ENCODE results near the gene TAF1.
"Not testable (repeated sequence)": the region's sequence is repeated elsewhere in the genome, so short reads cannot be mapped to it uniquely, and the experiment has no call there.

TAF1 gene

DNA sequence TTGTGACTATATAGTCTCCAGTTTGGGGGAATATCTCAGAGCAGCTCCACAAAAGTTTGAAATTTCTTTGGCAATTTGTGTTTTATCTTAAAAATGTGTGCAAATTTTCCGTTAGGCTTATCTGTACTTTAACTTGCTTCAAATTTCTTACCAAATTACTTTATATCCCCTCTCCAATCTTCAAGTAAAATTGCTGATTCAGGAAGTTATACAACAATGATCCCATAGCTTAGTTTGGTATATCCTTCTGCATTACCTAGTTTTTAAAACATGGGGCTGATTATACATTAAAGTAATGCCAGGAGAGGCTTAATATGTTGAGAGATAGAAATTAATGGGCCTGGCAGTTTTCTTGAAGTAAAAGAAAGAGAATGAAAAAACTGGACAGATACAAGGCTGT lies 66.6 kb downstream of the TAF1 start:
- Histone ChIP-seq H3K4me3 (no peak overlapping the region), H3K27ac (no peak overlapping the region)

DNA sequence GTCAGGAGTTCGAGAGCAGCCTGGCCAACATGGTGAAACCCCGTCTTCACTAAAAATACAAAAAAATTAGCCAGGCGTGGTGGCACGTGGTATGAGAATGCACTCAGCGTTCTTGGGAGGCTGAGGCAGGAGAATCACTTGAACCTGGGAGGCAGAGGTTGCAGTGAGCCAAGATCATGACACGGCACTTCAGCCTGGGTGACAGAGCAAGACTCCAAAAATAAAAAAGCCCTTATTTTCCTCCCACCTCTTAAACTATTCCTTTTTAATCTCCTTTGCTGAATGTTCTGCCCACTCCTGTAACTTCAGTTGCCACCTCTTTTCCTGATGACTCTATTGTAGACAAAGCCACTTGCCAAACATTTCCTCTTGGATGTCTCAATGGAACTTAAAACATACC lies 72.6 kb downstream of the TAF1 start:
- no peak overlapping the region for H3K27ac ChIP-seq

DNA sequence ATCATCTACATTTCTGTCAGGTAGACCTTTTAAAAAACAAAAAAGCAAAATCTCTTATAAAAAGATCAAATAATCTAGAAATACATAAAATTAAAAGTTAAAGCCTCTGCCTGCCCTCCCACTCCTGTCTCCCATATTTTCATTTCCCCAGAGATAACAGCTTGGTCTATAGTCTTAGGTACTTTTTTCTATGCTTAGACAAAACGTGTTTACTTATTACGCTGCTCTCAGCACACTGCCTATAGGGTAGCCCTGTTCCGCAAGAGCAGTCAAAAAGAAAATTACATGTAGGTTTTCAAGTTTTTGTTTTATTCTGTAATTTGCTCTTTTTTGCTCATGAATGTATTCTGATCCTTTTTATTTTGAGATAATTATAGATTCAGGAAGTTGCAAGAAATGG lies 73.3 kb downstream of the TAF1 start:
- Histone ChIP-seq H3K4me3 (no peak overlapping the region), H3K27ac (no peak overlapping the region)

More for the DNA sequence above, 72.6 kb downstream of the TAF1 start:
- no peak overlapping the region for H3K4me3 ChIP-seq

DNA sequence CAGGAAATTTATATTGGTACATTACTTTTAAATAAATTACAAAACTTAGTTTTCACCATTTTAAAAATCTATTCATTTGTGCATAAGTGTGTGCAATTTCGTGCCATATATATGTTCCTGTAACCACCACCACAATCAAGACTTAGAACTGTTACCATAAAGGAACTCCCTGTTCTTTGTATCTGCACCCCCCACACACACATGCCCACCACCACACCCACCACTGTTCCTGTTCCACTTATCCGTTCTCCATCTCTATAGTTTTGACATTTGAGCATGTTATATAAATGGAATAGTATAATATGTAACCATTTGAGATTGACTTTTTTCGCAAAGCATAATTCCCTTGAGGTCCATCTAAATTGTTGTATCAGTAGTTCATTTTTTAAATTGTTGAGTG lies 73.7 kb downstream of the TAF1 start:
- no peak overlapping the region for H3K4me3 ChIP-seq
- H3K27ac ChIP-seq: no peak overlapping the region

DNA sequence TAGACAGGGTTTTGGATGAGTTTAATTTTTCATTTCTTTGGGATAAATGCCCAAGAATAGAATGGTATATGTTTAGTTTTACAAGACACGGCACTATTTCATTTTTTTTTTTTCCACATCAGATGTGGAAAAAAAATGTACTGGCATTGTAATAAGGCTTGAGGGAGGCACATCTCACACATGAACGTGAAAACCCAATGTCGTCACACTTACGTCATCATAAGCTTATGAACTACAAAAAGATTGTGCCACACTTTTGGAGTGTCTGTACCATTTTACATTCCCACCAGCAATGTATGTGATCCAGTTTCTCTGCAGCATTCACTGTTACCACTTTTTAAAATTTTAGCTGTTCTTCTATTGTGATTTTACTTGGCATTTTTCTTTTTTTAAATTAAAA lies 74.2 kb downstream of the TAF1 start:
- Histone ChIP-seq H3K4me3 (no peak overlapping the region), H3K27ac (no peak overlapping the region)

DNA sequence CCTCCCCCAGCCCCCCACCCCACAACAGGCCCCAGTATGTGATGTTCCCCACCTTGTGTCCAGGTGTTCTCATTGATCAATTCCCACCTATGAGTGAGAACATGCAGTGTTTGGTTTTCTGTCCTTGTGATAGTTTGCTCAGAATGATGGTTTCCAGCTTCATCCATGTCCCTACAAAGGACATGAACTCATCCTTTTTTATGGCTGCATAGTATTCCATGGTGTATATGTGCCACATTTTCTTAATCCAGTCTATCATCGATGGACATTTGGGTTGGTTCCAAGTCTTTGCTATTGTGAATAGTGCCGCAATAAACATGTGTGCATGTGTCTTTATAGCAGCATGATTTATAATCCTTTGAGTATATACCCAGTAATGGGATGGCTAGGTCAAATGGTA lies 75.7 kb downstream of the TAF1 start:
- not testable (repeated sequence) for H3K27ac ChIP-seq, H3K4me3 ChIP-seq

DNA sequence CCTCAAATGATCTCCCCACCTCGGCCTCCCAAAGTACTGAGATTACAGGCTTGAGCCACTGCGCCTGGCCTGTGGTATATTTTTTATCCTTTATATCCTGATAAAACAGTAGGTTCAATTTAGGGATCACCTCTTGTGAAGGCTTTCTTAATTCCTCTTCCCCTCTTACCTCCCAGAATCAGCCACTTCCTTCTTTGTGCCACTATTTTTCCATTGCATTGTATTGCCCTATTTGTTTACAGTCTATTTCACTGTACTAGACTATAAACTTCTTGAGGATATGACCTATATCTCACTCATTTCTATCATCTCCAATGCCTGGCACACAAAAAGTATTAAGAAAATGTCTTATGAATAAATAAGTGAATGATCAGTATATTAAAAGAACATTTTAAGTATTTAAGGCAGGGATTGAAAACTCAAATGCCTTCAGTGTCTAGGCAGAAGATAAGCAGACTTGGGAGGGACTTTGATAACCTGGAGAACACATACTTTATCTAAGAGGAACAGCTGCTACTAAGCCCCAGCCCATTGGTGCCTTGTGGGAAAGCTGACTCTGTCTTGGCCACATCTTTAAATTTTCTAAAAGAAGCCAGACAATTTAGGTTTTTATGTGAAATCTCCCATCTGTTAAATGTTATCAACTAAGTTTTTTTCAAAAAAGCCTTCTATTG lies 84.4 kb downstream of the TAF1 start:
- no peak overlapping the region for H3K4me3 ChIP-seq
- H3K27ac ChIP-seq: no peak overlapping the region

DNA sequence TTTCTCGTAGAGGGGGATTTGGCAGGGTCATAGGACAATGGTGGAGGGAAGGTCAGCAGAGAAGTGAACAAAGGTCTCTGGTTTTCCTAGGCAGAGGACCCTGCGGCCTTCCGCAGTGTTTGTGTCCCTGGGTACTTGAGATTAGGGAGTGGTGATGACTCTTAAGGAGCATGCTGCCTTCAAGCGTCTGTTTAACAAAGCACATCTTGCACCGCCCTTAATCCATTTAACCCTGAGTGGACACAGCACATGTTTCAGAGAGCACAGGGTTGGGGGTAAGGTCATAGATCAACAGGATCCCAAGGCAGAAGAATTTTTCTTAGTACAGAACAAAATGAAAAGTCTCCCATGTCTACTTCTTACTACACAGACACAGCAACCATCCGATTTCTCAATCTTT lies 85.4 kb downstream of the TAF1 start:
- H3K27ac ChIP-seq, H3K4me3 ChIP-seq: not testable (repeated sequence)

DNA sequence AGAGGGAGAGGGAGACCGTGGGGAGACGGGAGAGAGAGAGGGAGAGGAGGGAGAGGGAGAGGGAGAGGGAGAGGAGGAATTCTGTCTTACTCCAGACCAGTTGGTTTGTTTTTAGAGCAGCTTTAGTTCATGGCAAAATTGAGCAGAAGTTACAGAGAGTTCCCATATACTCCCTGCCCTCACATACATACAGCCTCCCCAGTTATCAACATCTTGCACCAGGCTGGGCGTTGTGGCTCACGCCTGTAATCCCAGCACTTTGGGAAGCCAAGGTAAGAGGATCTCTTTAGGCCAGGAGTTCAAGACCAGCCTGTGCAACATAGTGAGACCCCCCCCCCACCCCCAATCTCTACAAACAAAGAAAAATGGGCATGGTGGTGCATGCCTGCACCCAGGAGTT lies 86.9 kb downstream of the TAF1 start:
- Histone ChIP-seq H3K4me3 (no peak overlapping the region), H3K27ac (no peak overlapping the region)

DNA sequence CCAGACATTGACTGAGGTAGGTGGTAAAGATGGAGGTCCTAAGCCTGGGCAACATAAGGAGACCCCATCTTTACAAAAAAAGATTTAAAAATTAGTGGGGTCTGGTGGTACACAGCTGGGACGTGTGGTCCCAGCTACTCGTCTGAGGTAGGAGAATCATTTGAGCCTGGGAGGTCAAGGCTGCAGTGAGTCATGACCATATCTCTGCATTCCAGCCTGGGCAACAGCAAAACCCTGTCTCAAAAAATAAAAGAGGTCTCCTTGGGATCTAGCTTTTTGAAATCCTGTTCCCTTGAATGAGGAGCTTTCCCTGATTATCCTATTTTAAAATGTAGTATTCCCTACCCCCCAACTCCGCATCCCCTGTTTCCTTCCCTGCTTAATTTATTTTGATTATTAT lies 88.1 kb downstream of the TAF1 start:
- H3K4me3 ChIP-seq: no peak overlapping the region
- H3K27ac ChIP-seq: no peak overlapping the region

DNA sequence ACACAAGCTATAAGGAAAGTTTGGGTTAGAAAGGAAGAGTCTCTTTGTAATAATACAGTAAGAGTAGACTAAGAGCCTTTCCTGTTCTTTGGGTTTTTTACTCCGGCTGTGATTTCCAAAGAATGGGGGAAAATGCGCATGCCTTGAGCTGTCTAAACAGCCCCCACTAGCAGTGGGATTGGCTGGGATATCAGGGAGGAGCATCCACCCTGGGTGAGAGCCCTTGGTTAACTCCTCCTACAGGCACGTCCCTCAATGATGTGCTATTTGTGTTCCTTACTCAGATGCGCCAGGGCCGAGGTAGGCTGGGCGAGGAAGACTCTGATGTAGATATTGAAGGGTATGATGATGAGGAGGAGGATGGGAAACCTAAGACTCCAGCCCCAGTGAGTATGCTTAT lies 92.7 kb downstream of the TAF1 start:
- Histone ChIP-seq H3K27ac (no peak overlapping the region), H3K4me3 (no peak overlapping the region)

DNA sequence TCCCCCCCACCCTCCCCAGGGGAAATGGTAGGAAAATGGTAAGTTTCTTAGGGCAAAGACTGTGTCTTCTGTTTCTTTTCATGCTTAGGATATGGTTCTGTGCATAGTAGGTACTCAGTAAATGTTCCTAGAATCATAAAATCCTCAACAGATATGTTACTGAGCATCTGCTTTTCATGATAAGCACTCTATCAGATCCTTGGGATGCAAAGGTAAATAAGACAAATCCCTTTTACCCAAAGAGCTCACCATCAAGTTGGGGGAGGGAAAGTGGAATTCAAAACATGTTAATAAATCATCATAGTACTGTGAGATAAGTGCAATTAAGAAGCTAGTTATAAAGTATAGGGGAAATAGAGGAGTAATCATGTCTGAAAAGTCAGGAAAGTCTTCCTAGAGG lies 98.8 kb downstream of the TAF1 start:
- no peak overlapping the region for H3K4me3 ChIP-seq
- no peak overlapping the region for H3K27ac ChIP-seq

DNA sequence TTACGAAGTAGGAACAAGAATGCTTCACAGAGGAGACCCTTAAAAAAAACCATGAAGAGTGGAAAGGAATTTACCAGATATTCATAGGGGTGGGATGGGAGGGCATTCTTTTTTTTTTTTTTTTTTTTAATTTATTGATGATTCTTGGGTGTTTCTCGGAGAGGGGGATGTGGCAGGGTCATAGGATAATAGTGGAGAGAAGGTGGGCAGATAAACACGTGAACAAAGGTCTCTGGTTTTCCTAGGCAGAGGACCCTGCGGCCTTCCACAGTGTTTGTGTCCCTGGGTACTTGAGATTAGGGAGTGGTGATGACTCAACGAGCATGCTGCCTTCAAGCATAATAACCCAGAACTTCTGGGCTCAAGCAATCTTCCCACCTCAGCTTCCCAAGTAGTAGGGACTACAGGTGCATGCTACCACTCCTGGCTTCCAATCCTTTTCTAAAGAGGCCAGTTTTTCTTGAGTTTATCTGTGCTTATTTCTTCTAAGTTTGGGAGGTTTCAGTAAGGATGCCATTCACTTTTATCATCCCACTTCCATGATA lies 100.9 kb downstream of the TAF1 start:
- no peak overlapping the region for H3K27ac ChIP-seq
- H3K4me3 ChIP-seq: no peak overlapping the region

DNA sequence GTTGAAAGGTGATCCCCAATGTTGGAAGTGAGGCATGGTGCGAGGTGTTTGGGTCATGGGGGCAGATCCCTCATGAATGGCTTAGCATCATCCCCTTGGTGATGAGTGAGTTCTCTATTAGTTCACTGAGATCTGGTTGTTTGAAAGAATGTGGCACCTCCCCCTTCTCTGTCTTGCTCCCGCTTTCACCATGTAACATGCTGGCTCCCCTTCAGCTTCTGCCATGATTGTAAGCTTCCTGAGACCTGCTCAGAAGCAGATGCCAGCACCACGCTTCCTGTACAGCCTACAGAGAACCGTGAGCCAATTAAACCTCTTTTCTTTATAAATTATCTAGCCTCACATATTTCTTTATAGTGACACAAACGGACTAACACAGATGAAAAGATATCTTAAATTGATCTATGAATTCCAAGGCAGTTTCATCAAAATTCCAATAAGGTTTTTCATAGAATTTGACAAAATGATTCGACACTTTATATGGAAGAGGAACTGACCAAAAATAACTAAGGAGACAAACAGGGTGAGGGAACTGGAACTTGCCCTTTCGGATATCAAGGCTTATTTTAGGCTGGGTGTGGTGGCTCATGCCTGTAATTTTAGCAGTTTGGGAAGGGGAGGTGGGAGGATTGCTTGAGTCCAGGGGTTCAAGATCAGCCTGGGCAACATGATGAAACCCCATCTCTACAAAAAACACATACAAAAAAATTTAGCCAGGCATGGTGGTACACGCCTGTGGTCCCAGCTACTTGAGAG lies 109.8 kb downstream of the TAF1 start:
- H3K4me3 ChIP-seq: no peak overlapping the region
- no peak overlapping the region for H3K27ac ChIP-seq

DNA sequence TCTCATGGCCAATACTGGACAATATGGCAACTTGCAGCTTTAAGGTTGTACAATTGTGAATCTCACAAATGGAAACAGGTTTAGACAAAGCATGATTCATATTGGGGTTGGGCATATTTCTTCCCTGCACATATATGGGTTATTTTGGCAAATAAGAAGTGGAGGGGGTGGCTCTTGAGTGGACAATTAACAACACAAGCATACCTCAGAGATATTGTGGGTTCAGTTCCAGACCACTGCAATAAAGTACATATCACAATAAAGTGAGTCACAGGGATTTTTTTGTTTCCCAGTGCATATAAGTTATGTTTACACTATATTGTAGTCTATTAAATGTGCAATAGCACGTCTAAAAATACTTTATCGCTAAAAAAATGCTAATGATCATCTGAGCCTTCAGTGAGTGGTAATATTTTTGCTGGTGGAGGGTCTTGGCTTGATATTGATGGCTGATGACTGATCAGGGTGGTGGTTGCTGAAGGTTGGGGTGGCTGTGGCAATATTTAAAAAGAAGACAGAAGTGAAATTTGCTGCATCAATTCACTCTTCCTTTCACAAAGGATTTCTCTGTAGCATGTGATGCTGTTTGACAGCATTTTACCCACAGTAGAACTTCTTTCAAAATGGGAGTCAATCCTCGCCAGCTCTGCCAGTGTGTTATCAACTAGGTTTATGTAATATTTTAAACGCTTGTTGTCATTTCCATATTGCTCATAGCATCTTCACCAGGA lies 116.2 kb downstream of the TAF1 start:
- Histone ChIP-seq H3K4me3 (no peak overlapping the region), H3K27ac (no peak overlapping the region)

DNA sequence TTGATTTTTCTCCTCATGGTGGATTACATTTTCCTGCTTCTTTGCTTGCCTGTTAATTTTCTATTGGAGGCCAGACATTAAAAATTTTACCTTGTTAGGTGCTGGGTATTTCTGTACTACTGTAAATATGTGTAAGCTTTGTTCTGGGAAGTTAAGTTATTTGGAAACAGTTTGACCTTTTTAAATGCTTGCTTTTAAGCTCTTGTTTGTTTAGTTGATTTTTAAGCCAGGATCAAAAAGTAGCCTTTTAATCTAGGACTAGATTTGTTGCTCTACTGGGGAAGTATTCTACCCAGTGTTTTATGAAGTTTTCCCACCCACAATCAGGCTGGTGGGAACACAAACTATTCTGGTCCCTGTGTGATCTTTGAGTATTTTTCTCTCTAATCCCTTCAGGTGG lies 121.7 kb downstream of the TAF1 start:
- no peak overlapping the region for H3K27ac ChIP-seq
- H3K4me3 ChIP-seq: no peak overlapping the region

DNA sequence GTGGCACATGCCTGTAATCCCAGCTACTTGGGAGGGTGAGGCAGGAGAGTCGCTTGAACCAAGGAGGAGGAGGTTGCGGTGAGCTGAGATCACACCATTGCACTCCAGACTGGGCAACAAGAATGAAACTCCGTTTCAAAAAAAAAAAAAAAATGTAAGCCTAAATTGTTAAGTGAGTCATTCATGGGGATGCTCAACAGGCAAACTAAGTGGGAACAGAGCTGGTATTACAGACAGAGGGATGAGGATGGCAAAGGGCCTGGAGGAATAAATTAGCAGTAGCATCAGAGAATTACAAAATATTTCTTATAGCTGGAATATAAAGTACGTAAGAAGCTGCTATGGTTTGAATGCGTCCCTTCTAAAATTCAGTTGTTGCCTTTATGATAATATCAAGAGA lies 123.4 kb downstream of the TAF1 start:
- H3K27ac ChIP-seq: no peak overlapping the region

DNA sequence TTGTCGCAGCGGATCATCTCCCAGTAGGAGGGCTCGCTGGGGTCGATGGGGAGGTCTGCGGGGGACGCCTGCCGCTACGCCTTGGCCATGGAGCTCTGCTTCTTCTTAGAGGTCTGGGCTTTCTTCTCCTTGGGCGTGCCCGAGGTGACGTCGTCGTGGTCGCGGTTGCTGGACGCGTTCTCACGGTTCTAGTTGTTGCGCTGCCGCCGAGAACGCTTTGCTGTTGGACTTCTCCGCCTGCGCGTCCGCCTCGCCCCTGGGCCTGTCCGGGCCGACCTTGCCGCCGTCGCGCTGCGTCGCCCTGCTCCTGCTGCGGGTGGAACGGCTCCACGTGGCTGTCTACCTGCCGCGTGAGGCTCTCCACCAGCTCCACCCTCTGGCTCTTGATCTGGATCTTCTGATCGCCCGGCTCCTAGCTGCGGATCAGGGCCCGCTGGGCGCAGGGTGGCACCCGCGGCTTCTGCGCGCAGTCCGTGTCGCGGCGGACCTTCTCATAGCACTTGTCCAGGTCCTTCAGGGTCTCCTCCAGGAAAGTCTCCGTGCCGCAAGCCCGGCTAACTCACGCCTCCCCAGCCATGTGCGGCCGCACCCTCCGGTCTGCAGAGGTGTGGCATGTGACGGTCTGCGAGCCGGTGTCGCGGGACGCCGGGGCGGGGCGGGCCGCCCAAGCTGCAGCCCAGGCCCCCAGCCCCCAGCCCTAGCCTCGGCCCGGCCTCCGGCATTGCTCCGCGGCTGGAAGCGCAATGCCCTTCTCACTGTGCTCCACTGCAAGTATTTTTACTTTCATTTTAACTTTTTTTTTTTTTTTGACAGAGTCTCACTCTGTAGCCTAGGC lies 126.3 kb downstream of the TAF1 start:
- peak overlapping the region in 13 of 21 experiments; percentile 2 to 70 (median 30) for H3K27ac ChIP-seq
- peak overlapping the region; percentile 47 to 56 (median 50) for H3K4me3 ChIP-seq

More for the DNA sequence above, 123.4 kb downstream of the TAF1 start:
- H3K4me3 ChIP-seq: no peak overlapping the region

DNA sequence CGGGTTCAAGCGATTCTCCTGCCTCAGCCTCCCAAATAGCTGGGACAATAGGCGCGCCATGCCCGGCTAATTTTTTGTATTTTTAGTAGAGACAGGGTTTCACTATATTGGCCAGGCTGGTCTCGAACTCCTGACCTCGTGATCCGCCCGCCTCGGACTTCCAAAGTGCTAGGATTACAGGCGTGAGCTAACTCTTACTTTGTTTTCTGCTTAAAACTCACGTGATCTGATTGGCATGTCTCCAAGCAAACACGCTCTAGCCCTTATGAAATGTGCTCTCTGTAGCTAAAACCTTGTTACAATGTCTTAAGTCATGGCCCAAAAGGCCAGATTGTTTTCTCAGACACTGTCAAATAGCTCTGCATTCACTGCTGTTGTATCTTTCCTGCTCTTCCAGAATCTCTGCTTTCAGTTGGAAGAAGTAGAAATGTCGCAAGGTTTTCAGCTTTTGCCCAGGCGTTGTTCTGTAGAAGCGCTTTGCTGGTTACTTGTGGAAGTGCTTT lies 127.0 kb downstream of the TAF1 start:
- peak overlapping the region in 10 of 21 experiments; percentile 2 to 70 (median 25) for H3K27ac ChIP-seq

DNA sequence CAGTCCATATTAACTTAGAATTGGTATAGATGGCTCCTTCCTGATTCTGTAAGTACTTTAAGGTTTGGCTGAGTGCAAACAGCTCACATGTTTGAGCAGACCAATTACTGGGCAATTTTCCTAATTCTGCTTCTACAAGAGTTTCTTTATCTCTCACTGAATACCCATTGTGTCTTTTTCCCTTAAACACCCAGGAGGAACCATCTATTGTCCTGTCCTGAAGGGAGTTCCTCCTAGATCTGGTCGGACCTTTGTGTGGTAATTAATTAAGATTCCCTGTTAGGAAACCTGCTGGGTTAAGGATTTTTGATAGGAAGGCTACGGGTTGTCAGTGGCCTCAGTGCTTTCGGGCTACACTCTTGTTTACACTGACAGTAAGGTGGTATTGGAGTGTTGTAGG lies 129.8 kb downstream of the TAF1 start:
- H3K27ac ChIP-seq, H3K4me3 ChIP-seq: not testable (repeated sequence)

More for the DNA sequence above, 127.0 kb downstream of the TAF1 start:
- H3K4me3 ChIP-seq: peak overlapping the region; percentile 47 to 56 (median 50)
